ENCODE results near the gene ECSIT.
"Not testable (repeated sequence)": the region's sequence is repeated elsewhere in the genome, so short reads cannot be mapped to it uniquely, and the experiment has no call there.

Gene ECSIT

GRCh38 chr19:11473725-11474124 is 55.2 kb downstream of the ECSIT start:
- DNase-seq: no peak

- not testable (repeated sequence) for DNase-seq
Measured at GRCh38 chr19:11468266-11468845, 60.6 kb downstream of the ECSIT start.

GRCh38 chr19:11465600-11465999 is 63.3 kb downstream of the ECSIT start:
- no peak for DNase-seq

- no peak for DNase-seq
Measured at GRCh38 chr19:11464333-11465265, 64.3 kb downstream of the ECSIT start.

- no peak for DNase-seq
Measured at GRCh38 chr19:11463391-11463790, 65.5 kb downstream of the ECSIT start.

GRCh38 chr19:11461453-11461852 is 67.5 kb downstream of the ECSIT start:
- DNase-seq: no peak

GRCh38 chr19:11460207-11460606 is 68.7 kb downstream of the ECSIT start:
- DNase-seq: no peak

- not testable (repeated sequence) for DNase-seq
Measured at GRCh38 chr19:11458912-11459311, 70.0 kb downstream of the ECSIT start.

GRCh38 chr19:11458236-11458900 is 70.6 kb downstream of the ECSIT start:
- no peak for DNase-seq

- DNase-seq: no peak
Measured at GRCh38 chr19:11457831-11458230, 71.1 kb downstream of the ECSIT start.

GRCh38 chr19:11457115-11457514 is 71.8 kb downstream of the ECSIT start:
- no peak for DNase-seq

- DNase-seq: no peak
Measured at GRCh38 chr19:11456659-11457058, 72.3 kb downstream of the ECSIT start.
